Measurements from ENCODE around the gene DNAH2.

Gene DNAH2

DNA sequence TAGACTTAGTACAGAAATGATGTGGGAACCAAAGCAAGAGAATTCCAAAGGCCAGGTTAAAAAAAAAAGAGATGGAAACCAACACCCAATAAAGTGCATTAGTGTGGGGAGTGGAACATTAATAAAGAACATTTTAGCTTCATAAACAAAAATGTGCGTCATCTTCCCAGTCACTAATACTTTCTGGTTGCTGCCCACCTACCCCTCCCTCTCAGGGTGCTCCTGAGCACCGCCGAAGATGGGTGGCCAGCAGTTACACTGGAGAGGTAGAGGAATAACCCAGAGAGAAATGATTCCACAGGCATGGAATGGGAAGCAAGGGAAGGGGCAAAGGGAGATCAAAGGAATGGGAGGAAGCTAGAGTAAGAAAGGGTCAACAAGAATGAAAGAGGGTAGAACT lies 165.1 kb downstream of the DNAH2 start:
- no peak for TF ChIP-seq POLR2A (IDR thresholded peaks at IDR 0.05; ENCODE audit: low read depth, low read length)
- DNase-seq (ENCODE audit: insufficient read length, low spot score) (no peak), FAIRE-seq (no peak)

All from H54 (cell line).